Body of pancreas (tissue), 4 donors: ENCODE data around the gene PAPOLG.
"Not testable (repeated sequence)": the region's sequence is repeated elsewhere in the genome, so short reads cannot be mapped to it uniquely, and the experiment has no call there.

Experiments
- CTCF ChIP-seq, 7 experiments: fragments of 450-650 bp in 4 of 7; fragments of 200-600 bp in 3 of 7; sonication (generic) in 3 of 7; IDR thresholded peaks; one replicate each; pipeline ENCODE4 v1.5.1; 2016 to 2019; ENCODE audit warnings: antibody characterized with exemption in 7 of 7
- POLR2A ChIP-seq, 3 donors: fragments of 450-650 bp; IDR thresholded peaks; one replicate each; pipeline ENCODE4 v1.6.1; 2016; ENCODE audit warnings: antibody characterized with exemption in 3 of 3, mild to moderate bottlenecking in 2 of 3

- TF ChIP-seq POLR2A, CTCF (IDR thresholded peaks at IDR 0.05): not testable (repeated sequence)
Measured at GRCh38 chr2:60826860-60827259, 70.8 kb downstream of the PAPOLG start.
